ENCODE measurements around the gene ALPI.
A peak's percentile ranks its signal among the peaks of the same experiment; 100 is the strongest.

The ALPI gene

DNA sequence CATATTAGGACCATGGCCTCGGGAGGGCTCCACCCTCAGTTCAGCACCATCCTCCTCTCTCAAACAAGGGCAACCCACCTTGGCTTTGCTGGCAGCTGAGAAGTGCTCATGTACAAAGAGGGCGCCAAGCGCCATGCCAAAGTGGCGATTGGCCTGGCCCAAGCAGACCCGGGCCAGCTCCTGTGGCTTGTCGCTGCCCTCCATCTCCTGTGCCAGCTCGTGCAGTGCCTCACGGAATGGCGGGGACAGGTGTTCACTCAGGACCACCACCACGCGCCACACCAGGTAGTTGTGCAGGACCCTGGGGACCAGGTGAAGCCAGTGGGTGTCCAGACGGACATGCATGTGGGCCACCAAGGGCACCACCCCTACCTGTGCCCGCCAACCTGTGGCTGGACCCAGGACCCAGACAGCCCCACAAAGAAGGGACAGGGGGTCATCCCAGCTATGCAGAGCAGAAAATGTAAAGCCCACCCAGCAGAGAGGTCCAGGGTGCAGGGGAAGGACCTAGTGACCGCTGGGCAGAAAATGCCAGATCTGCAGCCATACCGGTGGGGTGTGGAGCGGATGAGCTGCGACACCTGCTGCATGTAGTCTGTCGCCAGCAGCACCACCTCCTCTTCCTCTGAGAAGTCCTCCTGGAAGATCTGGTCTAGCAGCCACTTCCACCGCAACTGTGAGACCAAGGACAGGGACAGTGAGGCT, 28.1 kb downstream of the ALPI start:
- no peak for DNase-seq

DNA sequence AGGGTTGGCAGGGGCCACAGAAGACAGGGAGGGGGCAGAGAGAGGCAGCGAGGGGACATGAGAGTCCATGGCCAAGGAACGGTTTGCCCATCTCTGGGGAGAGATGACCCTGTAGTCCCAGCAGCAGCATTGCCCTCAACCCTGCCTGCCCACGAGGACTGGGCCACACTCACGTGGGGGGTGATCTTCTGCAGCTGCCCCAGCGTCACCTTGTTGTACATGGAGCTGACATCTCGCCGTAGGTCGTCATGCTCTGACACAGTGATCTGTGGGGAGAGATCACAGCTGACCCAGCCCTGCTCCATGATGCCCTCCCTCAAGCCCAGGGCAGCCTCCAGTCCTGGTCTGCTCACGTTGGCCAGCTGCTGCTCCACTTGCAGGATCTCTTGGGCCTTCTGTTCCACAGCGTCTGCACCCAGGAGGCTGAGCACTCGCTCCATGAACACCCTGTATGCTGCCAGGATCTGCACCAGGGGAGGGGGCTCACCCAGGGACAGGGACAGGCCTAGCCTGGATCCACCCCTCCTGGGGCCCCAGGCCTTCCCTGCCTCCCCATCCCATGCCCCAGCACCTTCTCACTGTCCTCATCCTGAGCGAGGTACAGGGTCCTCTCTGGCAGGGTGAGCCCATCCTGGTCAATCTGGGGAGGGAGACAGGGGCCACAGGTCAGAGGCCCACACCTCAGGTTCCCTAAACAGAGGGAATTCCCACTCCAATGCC, 28.8 kb downstream of the ALPI start:
- DNase-seq = no peak

DNA sequence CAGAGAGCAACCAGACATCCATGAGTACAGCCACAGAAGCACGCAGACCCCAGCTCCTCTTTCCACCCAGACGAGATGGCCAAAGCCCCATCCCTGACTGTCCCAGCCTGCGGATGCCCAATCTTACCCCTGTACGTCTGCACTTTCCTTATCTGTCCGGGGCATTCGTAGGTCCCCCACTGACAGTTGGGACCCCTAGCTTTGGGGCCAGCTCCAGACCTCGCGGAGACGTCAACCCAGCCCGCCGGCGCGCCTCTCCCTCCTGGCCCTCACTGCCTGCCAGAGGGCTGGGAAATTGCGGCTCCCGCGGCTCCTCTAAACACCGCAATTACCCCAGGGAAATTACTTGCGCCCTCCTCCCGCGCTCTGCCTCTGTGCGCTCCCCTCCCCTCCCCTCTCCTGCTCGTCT, 29.4 kb downstream of the ALPI start:
- DNase-seq = no peak

DNA sequence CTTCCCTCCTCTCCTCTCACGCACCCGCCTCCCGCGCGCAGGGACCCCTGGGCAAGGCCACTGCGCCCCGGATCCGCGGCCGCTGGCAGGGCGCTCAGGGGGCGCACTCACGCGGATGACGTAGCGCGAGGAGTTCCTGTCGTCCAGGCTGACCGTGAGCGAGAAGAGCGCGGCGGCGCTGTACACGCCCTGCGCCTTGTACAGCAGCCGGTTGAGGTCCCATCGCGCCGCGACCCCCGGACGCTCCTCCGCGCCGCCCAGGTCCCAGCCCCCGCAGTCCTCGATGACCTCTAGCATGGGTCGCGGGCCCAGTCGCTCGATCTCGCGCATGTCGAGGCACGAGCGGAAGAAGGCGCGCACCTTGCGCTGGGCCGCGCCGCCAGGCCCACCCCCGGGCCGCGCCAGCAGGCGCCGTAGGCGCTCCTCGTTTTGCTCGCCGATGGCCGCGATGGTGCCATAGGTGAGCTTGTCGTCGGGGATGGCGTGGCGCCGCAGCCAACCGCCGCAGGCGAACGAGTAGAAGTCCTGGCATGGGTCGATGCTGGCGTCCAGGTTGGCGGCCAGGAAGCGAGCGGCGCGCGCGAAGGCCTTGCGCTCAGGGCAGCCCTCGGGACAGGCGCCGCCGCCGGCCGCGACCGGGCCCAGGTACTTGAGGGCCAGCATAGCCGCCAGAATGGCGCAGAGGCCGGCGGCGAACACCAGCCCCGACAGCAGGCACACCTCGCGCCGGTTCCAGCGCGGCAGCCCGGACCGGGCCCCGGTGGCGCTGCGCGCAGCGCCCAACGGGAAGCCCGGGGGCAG, 30.0 kb downstream of the ALPI start:
- no peak for DNase-seq

DNA sequence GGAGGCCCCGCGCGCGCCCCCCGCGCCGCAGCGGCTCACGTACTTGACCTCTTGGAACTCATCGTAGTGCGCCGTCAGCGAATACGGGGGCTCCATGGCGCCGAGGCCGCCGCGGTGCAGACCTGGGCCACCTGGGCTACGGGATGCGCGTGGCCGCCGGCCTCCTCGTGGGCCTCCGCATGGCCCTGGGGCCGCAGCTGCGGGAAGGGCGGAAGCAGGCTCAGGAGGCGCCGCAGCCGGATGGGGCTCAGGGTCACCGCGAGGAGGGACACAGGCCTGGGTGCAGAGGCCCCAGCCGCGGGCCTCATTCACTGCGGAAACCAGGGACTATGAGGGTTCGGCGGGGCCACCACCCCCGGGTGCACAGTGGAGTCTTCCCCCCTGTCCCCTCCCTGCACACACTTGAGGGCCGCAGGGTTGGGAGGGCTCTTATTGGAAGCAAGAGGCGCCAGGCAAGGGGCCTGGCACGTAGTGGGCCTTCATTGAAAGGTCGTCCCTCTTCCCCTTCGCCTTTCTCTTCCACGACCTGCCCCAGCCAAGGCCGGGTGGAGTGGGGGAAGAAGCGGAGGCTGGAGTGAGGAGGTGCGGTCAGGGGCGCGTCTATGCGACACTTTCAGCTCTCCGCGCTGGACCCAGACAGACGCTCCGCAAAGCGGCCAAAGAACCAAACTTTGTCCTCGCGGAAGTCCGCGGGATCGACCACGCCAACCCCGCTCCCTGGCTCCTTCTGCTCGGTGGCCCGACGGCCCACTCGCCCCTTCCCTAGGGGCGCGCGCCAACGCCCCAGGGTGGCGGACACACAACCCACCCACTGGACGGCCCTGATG, 30.8 kb downstream of the ALPI start:
- no peak for DNase-seq

DNA sequence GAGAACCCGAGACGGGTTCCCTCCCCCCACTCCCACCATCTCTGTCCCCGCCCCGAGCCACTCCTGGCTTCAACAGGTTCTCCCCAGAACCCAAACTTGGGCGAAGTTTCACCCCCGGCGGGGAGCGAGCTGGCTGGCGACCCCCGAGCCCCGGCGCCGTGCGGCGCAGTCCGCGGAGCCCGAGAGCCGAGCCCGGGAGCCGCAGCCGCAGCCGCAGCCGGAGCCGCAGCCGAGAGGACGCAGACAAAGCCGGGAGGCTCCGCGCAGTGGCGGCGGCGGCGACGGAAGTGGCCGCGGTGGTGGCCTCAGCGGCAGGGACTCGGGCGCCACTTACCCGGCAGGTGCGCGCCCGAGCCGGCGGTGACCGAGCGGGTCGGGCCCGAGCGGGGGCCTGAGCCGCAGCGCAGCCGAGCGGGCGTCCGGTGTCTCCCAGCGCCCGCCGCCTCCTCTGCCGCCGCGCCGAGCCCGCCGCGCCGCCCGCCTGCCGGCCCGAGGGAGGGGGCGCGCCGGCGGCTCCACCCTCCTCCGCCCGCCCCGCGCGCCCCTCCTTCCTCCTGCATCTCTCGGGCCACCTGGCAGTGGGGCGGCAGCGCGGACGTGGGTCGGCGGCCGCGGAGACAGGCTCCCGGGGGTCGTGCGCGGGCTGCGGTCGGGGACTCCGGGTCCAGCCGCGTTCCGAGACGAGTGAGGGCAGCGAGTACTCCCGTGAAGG, 31.6 kb downstream of the ALPI start, which contains the start of gene ECEL1:
Gene ECEL1 (minus strand): TSS at position 450 of the 712 bp plus-strand sequence. CDS start 1,181 bp downstream, outside the sequence.
- no peak for DNase-seq

DNA sequence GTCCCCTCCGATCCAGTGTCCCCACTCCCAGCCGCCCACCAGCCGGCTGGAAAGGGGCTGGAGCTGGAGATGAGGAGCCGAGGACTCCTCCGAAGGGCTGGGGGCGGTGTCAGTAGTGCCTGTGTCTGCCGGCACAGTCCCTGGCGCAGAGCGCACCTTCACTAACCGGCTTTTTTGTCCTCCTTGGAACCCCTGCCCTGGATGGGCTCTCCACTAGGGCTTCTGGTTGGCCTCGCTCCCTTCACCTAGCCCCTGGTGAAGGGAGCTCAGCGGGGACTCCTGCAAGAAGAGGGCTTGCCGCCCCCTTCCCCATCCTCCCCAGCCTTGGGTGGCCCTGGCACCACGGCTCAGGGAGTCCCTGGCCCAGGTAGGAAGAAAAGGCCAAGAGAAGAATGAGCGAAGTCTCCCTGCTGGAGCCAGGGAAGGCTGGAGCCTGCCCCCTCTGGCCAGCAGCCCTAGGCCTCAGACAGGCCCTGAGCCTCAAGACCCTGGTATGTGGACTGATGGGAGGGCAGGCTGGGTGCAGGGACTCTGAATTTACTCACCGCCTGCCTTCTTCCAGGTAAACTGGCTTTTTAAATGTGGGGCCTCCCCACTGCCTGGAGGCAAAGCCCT, 32.3 kb downstream of the ALPI start:
- DNase-seq = no peak

DNA sequence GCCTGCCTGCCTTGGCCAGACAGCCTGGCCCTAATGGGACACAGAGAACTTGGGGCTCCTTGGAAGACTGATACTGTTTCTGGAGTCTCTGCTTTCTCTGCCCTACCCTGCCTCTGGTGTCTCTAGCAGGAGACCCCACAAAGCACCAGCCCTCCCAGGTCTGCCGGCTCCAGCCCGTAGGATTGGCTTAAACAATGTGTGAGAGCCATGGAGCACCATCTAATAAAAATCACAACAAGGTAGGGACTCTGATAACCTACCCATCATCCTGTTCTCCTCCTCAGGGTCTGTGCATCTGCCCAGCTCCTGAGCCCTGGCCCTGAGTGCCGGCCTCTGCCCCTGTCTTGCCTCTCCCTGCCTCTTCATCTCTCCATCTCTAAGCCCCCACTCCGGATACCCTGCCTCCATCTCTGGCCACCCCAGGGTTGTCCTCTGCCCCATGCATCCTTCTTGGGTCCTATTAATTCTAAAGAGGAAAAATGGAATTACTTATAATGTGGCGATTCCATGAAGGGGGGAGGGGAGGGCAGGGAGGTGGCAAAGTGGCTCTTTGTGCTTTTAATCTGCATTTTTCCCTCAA, 32.9 kb downstream of the ALPI start:
- no peak for DNase-seq

DNA sequence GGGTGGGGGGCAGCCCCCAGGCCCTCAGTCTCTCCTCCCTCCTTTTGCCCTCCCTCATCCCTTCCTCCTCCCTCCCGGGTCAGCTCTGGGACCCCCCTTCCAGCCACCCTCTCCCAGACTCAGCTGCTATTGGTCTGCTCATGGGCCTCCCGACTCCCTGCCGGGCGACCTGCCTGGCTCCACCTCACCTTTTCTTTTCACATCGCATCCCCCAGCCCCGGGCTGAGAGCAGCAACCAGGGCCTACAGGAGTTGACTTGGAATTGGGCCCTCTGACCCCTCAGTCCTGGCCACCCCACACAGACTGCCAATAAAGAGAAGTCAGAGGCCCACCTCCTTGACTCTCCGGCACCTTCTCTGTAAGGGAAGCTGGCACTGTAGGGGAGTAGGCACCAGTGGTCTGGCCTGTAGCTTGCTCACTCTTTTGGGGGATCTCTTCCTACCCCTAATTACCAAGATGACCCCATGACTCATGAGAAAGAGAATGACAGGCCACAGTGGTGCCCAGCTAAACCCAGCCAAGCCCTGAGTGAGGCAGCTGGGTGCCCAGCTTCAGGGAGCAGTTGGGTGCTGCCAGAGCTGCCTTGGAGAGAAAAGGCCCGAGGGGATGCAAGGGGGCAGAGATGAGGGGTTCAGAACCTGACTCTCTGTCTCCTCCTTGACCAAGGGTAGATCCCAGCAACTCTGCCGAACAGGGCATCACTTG, 33.7 kb downstream of the ALPI start:
- no peak for DNase-seq

DNA sequence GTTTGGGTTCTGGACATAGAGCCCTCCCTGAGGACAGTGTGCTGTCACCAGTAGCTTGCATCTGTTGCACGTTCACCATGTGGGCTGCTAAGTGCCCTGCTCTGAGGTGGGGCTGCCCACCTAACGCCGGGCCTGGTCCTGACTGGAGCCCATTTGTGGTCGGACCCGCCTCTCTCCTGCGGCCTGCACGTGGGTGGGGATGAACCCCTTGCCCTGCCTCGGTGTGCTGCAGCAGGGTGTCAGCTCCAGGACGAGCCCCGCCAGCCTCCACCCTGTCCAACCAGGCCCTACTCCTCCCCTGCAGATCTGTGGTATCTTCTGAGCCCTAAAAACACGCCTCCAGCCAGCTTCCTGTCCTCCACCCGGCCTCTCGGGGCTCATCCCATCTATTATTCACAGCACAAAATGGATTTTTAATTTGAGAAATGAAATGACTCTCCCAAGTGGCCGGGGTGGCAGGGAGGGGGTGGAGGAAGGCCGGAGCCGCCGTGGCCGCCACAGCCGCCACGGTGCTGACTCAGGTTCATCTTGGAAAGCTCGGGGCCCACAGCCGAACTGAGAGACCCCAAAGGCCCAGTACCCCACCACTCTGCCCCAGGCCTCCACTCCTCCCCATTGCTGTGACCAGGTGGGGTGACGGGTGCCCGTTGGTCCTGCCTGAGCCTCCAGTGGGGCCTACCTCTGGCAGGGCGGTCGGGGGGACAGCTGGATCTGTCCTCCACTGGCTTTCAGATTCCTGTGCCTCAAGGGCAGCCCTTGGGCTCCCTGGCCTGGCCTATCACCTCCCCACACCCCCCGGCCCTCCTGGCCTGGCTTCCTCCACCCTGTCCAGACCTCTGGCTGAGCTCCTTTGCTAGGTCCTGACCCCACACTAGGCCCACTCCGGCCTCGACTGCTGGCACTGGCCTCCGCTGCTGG, 34.5 kb downstream of the ALPI start:
- DNase-seq = no peak

DNA sequence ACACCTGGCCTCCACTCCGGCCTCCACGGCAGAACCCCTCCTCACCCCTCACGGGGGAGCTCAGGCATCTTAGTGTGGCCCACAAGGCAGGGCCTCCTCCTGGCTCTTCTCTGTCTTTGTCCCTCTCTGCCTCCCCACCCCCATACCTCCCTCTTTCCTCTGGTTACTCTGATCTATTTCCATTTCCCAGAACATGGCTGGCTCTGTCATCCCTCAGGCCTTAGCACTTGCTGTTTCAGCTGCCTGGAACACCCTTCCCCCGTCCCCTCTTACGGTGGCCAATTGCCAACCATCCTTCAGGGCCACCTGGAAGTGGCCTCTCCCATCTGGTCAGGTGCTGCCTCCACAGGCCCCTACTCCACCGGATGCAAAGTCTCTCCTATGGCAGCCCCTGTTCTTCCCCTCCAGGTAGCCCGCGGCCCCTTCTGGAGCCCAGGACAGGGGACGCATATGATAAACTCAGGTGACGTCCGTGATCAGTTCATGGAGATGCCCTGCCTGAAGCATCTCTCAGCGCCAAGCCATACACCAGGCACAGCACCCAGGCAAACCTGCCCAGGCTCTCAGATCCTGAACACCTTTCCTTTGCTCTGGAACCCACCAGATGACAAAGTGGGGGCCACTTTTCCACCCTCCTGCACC, 35.3 kb downstream of the ALPI start:
- DNase-seq = no peak

DNA sequence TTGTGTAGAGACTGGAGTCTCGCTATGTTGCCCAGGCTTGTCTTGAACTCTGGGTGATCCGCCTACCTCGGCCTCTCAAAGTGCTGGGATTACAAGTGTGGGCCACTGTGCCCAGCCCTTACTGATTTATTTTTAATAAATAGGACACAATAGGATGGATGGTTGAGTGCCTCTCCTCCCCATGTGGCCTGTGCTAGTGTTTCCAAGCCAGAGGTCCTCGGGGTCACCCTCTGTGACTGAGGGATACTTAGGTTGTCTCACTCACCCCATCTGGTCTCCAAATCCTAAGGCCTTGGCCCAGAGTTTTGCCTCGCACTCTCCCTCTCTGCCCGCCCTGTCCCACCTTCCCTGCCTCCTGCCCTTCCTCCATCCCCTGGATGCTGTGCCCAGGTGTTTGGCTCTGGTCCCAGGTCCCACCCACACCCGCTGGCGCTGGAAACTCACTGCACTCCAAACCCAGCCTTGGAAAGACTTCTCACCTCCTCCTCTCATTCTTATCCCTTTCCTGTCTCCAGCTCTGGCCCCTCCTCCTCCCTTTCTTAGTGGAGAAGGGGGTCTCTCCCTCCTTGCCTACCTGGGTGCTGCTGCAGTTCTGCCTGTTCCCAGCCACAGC, 36.4 kb downstream of the ALPI start:
- no peak for DNase-seq

DNA sequence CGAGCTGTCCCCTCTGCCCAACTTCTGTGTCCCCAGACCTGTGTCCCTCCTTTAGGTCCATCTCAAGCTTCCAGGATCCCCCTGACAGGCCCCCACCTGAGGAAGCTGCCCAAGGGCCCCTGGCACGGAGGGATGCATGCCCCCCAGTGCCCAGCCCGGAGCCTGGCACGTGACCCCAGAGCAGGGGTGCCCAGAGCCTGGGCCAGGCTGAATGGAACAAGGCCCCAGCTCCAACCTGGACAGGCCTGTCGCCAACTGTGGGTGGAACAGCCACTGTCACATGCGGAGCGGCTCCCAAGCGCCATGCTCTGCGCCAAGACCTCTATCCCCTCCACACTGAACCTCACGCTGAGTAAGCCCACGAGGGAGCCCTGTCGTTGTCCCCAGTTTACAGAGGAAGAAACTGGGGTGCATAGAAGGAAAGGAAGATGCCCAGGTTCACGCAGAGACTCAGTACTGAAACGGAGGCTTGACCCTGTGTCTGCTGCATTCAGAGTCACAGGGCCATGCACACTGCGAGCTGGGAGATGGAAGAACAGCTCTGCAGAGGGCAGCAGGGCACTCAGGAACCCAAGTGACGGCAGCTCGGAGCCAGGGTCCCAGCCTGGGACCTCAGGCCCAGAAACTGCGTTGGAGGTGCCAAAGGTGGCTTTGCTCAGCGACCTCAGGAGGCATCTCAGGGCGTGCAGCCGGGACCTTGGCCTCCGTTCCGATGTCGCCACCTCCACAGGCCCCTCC, 37.2 kb downstream of the ALPI start:
- no peak for DNase-seq

DNA sequence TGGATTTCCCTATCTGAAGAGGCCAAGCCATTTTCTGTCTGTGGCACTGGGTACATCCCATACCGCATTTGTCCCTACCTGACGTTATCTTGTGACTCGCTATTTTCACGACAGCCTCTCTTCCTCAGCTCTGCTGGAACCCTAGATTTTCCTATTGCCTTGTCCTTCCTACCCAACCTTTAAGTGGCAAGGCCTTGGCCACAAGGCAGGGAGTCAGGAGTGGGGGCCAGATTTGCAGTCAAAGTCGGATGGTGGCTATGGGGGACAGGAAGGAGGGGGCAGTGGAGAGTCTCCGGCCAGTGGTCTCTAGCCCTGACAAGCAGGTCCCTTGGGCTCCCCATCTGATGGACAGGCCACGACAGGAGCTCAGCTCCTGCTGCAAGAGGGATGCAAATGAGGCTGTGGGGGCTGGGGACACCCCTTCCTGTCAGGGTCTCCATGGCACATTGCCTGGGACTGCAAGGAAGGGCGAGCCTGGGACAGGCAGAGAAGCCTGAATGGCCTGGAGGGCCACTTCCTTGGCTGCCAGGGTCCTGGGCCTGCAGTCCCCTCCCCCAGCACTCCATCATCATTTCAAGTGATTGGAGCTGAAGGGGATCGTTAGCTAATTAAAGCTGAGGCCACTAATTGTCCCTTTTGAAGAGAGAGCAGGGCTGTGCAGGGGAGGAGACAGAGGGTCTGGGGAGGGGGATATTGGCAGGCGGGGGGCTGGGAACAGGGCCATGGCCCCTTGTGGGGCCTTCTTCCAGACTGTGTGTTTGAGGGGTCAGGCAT, 37.9 kb downstream of the ALPI start:
- no peak for DNase-seq

DNA sequence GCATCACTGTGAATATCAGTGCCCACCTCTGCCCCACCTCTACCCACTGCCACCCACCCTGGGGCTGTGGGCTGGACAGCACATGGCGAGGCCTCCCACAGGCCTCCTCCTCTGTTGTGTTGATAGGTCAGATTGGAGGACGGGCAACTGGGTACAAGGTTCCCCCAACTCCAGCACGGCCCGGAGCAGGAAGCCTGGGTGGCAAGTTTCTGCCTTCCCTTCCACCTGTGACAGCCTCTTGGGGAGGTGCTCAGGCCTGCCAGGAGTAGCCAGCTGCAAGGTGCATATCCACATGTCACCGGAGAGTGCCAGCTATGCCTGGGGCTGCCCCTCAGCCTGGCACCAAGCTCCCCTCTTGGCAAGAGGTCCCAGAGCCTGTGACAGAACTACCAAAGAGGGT, 38.6 kb downstream of the ALPI start:
- DNase-seq = peak in 2 of 56 donors; percentile 26 to 69
